Epidermal melanocyte (primary cell): ENCODE results near the gene FCRL6.

ENCODE experiments used
- DNase-seq: peaks from one replicate; pipeline ENCODE4 v3.0.0; 2011; ENCODE audit warnings: low spot score; ENCODE audit not compliant: insufficient read length

Gene FCRL6

GRCh38 chr1:159861218-159861617, 59.1 kb downstream of the FCRL6 start:
- no peak for DNase-seq

- no peak for DNase-seq
These were observed 59.9 kb downstream of the FCRL6 start for GRCh38 chr1:159862031-159862430.

GRCh38 chr1:159862557-159862956, 60.4 kb downstream of the FCRL6 start, which contains the start of gene VSIG8:
TSS of gene VSIG8 (minus strand) at chr1:159862657. CDS start at chr1:159862521, 136 bp downstream.
- no peak for DNase-seq

- no peak for DNase-seq
These were observed 62.1 kb downstream of the FCRL6 start for GRCh38 chr1:159864262-159864661.
